Stimulated activated CD8-positive, alpha-beta memory T cell treated with anti-CD3 and anti-CD28 coated beads, Interleukin-15, amount 100 ng/mL, for 4 hours (primary cell): ENCODE results near the gene SOCS3.
"Not testable (repeated sequence)": the region's sequence is repeated elsewhere in the genome, so short reads cannot be mapped to it uniquely, and the experiment has no call there.

Experiments
- DNase-seq, 2 donors: peaks; one replicate each; pipeline ENCODE4 v3.0.0-alpha.2; 2020; ENCODE audit warnings: low read depth in 2 of 2

Gene SOCS3

GRCh38 chr17:78309659-78310255 is 50.1 kb downstream of the SOCS3 start:
- not testable (repeated sequence) for DNase-seq

GRCh38 chr17:78307887-78308638 is 51.8 kb downstream of the SOCS3 start:
- DNase-seq, result no peak

- no peak for DNase-seq
Measured at GRCh38 chr17:78306913-78307312, 53.0 kb downstream of the SOCS3 start.
